ENCODE results near the gene PRDM2. TPM values are rescaled to one million over a fixed set of nuclear protein-coding genes. Genes with fewer than 3 reads are reported as not detected.

Gene PRDM2
- total RNA-seq, 1 donor from 2014 or later: 23.0 TPM

DNA sequence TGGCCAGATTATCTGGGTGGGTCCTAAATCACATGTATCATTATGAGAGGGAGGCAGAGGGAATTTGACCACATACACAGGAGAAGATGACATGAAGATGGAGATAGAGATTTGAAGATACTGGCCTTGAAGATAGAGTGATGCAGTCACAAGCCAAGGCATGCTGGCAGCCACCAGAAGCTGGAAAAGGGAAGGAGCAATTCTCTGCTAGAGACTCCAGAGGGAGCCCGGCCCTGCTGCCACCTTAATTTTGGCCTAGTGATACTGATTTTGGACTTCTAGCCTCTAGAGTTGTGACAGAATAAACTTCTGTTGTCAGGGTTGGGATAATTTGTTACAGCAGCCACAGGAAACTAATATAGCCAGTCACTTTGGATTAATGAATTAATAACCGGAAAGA, 2.2 kb upstream of the PRDM2 start:
- H3K27me3 ChIP-seq (ENCODE audit: control insufficient read depth in 3 of 3, insufficient read depth in 3 of 3, low read length in 3 of 3): peaks cover 3 to 22% (median 4%) of the 10 kb centered on the region in 3 donors
- peak overlapping the region in 1 of 3 donors; percentile 9 for H3K4me3 ChIP-seq (ENCODE audit: low read length in 3 of 3)
- peaks cover 4 to 8% (median 5%) of the 10 kb centered on the region in 3 donors for H3K4me1 ChIP-seq (ENCODE audit: control insufficient read depth in 3 of 3, insufficient read depth in 3 of 3, low read length in 3 of 3)
- H3K9me3 ChIP-seq (ENCODE audit: control insufficient read depth in 3 of 3, low read length in 3 of 3): peaks cover 0 to 5% (median 5%) of the 10 kb centered on the region in 3 donors
- H3K36me3 ChIP-seq (ENCODE audit: control insufficient read depth in 3 of 3, insufficient read depth in 3 of 3, low read length in 3 of 3): no peaks in the 10 kb centered on the region
- no peak overlapping the region for H3K9ac ChIP-seq (ENCODE audit: low read depth in 1 of 3, low read length in 3 of 3)
- no peak overlapping the region for H3K27ac ChIP-seq (ENCODE audit: low read depth, low read length)

DNA sequence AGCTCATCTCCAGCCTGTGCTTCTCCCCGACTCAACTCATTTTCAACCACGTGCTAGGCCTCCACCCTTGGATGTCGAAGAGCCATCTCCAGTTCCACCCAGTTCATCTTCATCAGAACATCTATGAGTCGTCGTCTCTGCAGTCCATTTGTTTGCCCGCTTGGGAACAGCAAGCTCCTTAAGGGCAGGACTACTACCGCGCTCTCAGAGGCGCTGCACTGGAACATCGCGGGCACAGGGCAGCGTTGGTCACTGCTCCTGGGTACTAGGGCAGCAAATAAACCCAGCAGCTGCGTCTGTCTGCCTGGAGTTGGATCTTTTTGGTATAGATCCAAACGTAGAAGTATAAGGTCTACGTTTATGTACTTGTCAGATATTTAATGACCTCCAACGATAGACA, 478 bp upstream of the PRDM2 start:
- Histone ChIP-seq H3K4me3 (ENCODE audit: low read length in 3 of 3) (peak overlapping the region; percentile 71 to 83 (median 78)), H3K9ac (ENCODE audit: low read depth in 1 of 3, low read length in 3 of 3) (peak overlapping the region; percentile 74 to 81 (median 77)), H3K27ac (ENCODE audit: low read depth, low read length) (peak overlapping the region; percentile 84), H3K36me3 (ENCODE audit: control insufficient read depth in 3 of 3, insufficient read depth in 3 of 3, low read length in 3 of 3) (no peaks in the 10 kb centered on the region), H3K27me3 (ENCODE audit: control insufficient read depth in 3 of 3, insufficient read depth in 3 of 3, low read length in 3 of 3) (peaks cover 0 to 19% (median 3%) of the 10 kb centered on the region in 3 donors), H3K4me1 (ENCODE audit: control insufficient read depth in 3 of 3, insufficient read depth in 3 of 3, low read length in 3 of 3) (peaks cover 4 to 8% (median 5%) of the 10 kb centered on the region in 3 donors), H3K9me3 (ENCODE audit: control insufficient read depth in 3 of 3, low read length in 3 of 3) (peaks cover 0 to 5% (median 5%) of the 10 kb centered on the region in 3 donors)

DNA sequence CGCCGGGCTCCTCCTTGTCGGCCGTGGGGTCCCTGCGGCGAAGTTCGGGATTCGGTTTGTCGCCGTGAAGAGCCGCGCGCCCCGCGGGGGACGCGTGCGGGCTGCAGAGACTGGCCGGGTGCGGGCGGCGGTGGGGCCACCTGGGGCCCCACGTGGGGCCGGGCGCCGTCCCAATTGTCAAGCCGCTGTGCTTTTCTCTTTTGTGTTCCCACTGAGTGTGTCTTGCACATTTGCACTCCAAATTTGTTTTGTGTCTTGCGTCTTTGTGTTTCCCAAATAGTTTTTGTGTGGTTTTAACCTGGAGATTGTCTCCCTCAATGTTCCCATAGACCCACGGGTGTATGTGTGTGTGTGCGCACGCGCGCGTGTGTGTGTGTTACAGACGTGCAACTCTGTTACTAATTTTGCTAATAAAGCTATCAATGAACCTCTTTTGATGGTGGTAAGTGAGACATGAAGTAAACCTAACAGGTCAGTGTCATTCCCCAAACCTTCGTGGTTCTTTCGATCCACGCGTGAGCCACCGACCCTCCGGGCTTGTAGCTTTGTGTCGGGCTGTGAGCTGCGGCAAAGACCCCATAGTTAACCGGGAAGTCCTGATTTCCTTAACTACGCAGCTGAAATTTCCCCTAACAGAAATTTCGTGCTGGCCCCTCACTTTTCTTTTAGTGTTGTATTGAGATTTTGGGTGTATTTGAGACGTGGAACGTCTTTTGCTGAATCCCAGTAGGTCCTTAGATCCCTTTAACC, 708 bp downstream of the PRDM2 start:
- Histone ChIP-seq H3K4me3 (ENCODE audit: low read length in 3 of 3) (peak overlapping the region; percentile 71 to 78 (median 75)), H3K9ac (ENCODE audit: low read depth in 1 of 3, low read length in 3 of 3) (peak overlapping the region; percentile 52 to 81 (median 62)), H3K27ac (ENCODE audit: low read depth, low read length) (peak overlapping the region; percentile 42), H3K4me1 (ENCODE audit: control insufficient read depth in 3 of 3, insufficient read depth in 3 of 3, low read length in 3 of 3) (peaks cover 4 to 8% (median 5%) of the 10 kb centered on the region in 3 donors), H3K9me3 (ENCODE audit: control insufficient read depth in 3 of 3, low read length in 3 of 3) (peaks cover 0 to 5% (median 5%) of the 10 kb centered on the region in 3 donors), H3K27me3 (ENCODE audit: control insufficient read depth in 3 of 3, insufficient read depth in 3 of 3, low read length in 3 of 3) (peaks cover 0 to 11% (median 0%) of the 10 kb centered on the region in 3 donors), H3K36me3 (ENCODE audit: control insufficient read depth in 3 of 3, insufficient read depth in 3 of 3, low read length in 3 of 3) (no peaks in the 10 kb centered on the region)

DNA sequence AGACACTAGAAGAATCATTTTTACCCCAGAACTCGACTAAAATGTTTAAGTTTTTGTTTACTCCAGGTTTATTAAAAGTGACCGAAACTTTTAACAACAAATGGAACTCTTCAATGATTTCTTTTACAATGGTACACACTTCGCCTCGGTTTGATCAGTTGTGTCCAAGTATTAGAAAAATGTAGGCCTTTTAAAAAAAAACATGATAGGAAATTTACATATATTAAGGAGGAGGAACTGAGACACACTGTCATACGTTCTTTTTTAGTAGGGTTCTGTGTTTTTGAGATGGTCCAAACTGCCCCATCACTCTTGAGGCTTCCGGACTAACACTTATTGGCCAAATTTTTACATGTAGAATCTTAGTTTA, 1.3 kb downstream of the PRDM2 start:
- peaks cover 4 to 8% (median 5%) of the 10 kb centered on the region in 3 donors for H3K4me1 ChIP-seq (ENCODE audit: control insufficient read depth in 3 of 3, insufficient read depth in 3 of 3, low read length in 3 of 3)
- peak overlapping the region in 1 of 3 donors; percentile 52 for H3K9ac ChIP-seq (ENCODE audit: low read depth in 1 of 3, low read length in 3 of 3)
- peaks cover 0 to 5% (median 5%) of the 10 kb centered on the region in 3 donors for H3K9me3 ChIP-seq (ENCODE audit: control insufficient read depth in 3 of 3, low read length in 3 of 3)
- no peaks in the 10 kb centered on the region for H3K36me3 ChIP-seq (ENCODE audit: control insufficient read depth in 3 of 3, insufficient read depth in 3 of 3, low read length in 3 of 3)
- H3K27me3 ChIP-seq (ENCODE audit: control insufficient read depth in 3 of 3, insufficient read depth in 3 of 3, low read length in 3 of 3): peaks cover 0 to 7% (median 0%) of the 10 kb centered on the region in 3 donors
- peak overlapping the region in 1 of 3 donors; percentile 75 for H3K4me3 ChIP-seq (ENCODE audit: low read length in 3 of 3)
- peak overlapping the region; percentile 42 for H3K27ac ChIP-seq (ENCODE audit: low read depth, low read length)

DNA sequence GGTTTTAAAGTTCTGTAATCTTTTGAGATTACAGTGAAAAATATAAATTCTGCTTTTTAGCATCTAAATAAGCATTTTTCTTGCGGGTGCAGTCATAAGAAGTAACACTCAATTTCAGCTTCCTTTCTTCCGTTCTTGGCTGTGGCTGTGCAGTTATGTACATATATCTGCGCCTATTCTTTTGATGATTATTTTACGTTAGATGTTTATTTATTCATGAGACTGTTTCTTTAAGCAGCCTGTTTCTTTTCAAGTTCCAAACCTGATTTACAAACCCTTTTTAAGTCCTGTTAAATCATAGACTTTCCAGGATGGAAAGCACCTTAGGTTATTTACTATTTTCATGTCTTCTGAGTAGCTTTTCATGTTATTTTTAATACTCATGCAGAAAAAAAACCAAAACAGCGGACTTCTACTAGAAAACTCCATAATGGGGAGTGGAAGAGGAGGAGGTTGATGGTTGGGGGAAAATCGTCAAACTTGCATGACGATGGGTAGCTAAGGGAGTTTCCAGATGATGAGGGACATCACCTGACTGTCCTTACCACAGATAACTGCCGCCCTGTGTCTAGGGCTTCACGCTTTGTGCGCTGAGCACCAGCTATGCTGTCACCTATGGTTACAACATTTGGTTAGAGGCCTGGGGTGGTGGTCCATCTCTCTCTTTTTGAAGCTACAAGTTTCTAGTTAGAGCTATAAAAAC, 2.6 kb downstream of the PRDM2 start:
- H3K9ac ChIP-seq (ENCODE audit: low read depth in 1 of 3, low read length in 3 of 3): no peak overlapping the region
- peaks cover 4 to 8% (median 6%) of the 10 kb centered on the region in 3 donors for H3K4me1 ChIP-seq (ENCODE audit: control insufficient read depth in 3 of 3, insufficient read depth in 3 of 3, low read length in 3 of 3)
- H3K27ac ChIP-seq (ENCODE audit: low read depth, low read length): no peak overlapping the region
- peaks cover 0 to 5% (median 3%) of the 10 kb centered on the region in 3 donors for H3K9me3 ChIP-seq (ENCODE audit: control insufficient read depth in 3 of 3, low read length in 3 of 3)
- H3K4me3 ChIP-seq (ENCODE audit: low read length in 3 of 3): no peak overlapping the region
- H3K27me3 ChIP-seq (ENCODE audit: control insufficient read depth in 3 of 3, insufficient read depth in 3 of 3, low read length in 3 of 3): peaks cover 0 to 3% (median 0%) of the 10 kb centered on the region in 3 donors
- no peaks in the 10 kb centered on the region for H3K36me3 ChIP-seq (ENCODE audit: control insufficient read depth in 3 of 3, insufficient read depth in 3 of 3, low read length in 3 of 3)

DNA sequence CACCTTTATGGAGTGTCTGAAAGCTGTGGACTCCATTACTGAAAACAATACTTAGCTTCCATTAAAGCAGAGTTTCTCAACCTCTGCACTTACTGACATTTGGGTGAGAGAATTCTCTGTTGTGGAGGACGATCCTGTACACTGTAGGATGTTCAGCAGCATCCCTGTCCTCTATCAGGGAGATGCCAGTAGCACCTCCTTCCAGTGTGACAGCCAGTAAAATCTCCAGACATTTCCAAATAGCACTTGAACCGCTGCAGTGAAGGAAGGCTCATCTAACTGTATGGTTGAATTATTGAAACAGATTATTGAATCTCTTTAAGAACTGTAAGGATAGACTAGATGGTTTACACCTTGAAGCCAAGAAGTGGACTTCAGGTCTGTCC, 3.1 kb downstream of the PRDM2 start:
- Histone ChIP-seq H3K9me3 (ENCODE audit: control insufficient read depth in 3 of 3, low read length in 3 of 3) (peaks cover 0 to 3% (median 0%) of the 10 kb centered on the region in 3 donors), H3K27me3 (ENCODE audit: control insufficient read depth in 3 of 3, insufficient read depth in 3 of 3, low read length in 3 of 3) (peaks cover 0 to 3% (median 0%) of the 10 kb centered on the region in 3 donors), H3K36me3 (ENCODE audit: control insufficient read depth in 3 of 3, insufficient read depth in 3 of 3, low read length in 3 of 3) (no peaks in the 10 kb centered on the region), H3K4me3 (ENCODE audit: low read length in 3 of 3) (no peak overlapping the region), H3K9ac (ENCODE audit: low read depth in 1 of 3, low read length in 3 of 3) (no peak overlapping the region), H3K27ac (ENCODE audit: low read depth, low read length) (no peak overlapping the region), H3K4me1 (ENCODE audit: control insufficient read depth in 3 of 3, insufficient read depth in 3 of 3, low read length in 3 of 3) (peaks cover 4 to 8% (median 6%) of the 10 kb centered on the region in 3 donors)

DNA sequence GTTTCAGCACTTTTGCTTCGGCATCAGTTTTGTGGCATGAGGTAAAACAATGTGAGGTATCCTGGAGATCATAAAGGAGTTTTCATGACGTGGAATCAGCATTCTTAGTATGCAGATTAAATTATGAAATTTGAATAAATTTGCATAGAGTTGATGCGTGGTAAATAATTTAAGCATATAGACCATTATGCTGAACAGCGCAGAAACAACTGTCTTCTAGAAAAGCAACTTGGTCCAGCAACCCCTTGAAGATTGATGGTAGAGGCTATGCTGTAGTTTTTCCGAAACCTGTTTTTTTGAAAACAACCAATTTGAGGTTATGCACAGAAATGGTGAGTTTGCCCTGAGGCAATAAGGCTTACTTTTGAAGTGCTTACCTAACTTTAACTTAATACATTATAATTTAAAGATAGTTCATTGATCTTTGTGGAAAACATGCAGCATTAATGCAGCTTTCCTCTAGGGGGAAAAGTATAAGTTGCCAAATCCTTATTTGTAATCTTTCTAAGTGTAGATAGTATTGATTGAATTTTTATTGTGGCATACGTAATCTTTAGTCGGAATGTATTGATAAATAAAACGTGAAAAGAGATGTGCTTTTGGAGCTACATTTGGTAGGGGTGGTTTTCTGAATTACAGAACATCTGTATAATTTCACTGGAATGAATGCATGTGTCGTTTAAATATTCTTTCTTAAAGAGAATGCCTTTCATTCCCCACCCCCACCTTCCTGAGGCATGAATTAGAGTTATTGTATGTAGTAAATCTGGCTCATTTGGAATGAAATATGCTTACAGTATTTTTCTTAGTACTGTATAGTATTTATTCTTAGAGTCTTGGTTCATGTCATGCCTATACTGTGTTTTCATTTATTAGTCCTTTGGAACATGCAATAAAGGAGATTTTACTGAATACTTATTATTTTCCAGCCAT, 3.8 kb downstream of the PRDM2 start:
- no peak overlapping the region for H3K4me3 ChIP-seq (ENCODE audit: low read length in 3 of 3)
- peaks cover 4 to 8% (median 6%) of the 10 kb centered on the region in 3 donors for H3K4me1 ChIP-seq (ENCODE audit: control insufficient read depth in 3 of 3, insufficient read depth in 3 of 3, low read length in 3 of 3)
- H3K9ac ChIP-seq (ENCODE audit: low read depth in 1 of 3, low read length in 3 of 3): no peak overlapping the region
- no peaks in the 10 kb centered on the region for H3K36me3 ChIP-seq (ENCODE audit: control insufficient read depth in 3 of 3, insufficient read depth in 3 of 3, low read length in 3 of 3)
- peaks cover 0 to 3% (median 0%) of the 10 kb centered on the region in 3 donors for H3K27me3 ChIP-seq (ENCODE audit: control insufficient read depth in 3 of 3, insufficient read depth in 3 of 3, low read length in 3 of 3)
- peaks cover 0 to 3% (median 0%) of the 10 kb centered on the region in 3 donors for H3K9me3 ChIP-seq (ENCODE audit: control insufficient read depth in 3 of 3, low read length in 3 of 3)
- H3K27ac ChIP-seq (ENCODE audit: low read depth, low read length): no peak overlapping the region

DNA sequence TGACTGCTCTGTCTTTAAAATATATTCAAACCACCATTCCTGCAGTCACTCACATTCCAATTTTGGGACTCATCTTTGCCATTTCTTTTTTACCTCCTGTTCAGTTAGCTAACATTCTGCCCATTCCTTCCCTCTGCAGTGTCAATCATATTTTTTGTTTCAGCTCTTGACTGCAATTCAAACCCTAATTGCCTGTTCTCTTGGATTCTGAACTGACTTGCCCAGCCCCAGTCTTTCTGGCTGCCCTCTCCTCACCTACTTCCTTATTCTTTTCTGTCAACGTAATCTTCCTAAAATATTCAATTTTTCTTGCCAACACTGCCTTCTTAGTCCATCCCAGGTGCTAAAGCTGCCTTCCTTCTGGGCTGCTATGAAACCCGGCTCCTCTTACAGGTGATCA, 6.1 kb downstream of the PRDM2 start:
- Histone ChIP-seq H3K27me3 (ENCODE audit: control insufficient read depth in 3 of 3, insufficient read depth in 3 of 3, low read length in 3 of 3) (no peaks in the 10 kb centered on the region), H3K9ac (ENCODE audit: low read depth in 1 of 3, low read length in 3 of 3) (no peak overlapping the region), H3K9me3 (ENCODE audit: control insufficient read depth in 3 of 3, low read length in 3 of 3) (no peaks in the 10 kb centered on the region), H3K4me3 (ENCODE audit: low read length in 3 of 3) (no peak overlapping the region), H3K4me1 (ENCODE audit: control insufficient read depth in 3 of 3, insufficient read depth in 3 of 3, low read length in 3 of 3) (peaks cover 0 to 2% (median 0%) of the 10 kb centered on the region in 3 donors), H3K36me3 (ENCODE audit: control insufficient read depth in 3 of 3, insufficient read depth in 3 of 3, low read length in 3 of 3) (no peaks in the 10 kb centered on the region), H3K27ac (ENCODE audit: low read depth, low read length) (no peak overlapping the region)

DNA sequence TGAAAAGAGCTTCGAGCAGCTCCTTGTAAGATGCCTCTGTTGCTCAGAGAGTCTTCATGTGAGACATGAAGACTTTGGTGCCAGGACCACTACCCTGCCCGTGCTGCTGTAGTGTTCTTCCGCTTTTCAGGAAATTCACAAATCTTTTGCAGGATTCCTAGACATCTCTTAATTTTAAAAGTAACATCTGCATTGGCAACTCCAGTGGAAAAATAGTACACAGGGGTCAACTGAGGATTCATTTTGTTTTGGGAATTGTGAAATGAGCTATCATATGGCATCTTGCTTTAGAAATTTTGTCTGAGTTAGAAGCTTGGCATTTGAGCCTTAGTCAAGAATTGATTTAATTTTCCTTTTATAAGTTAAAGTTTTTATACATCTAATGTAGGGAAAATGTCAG, 7.2 kb downstream of the PRDM2 start:
- Histone ChIP-seq H3K4me3 (ENCODE audit: low read length in 3 of 3) (no peak overlapping the region), H3K27me3 (ENCODE audit: control insufficient read depth in 3 of 3, insufficient read depth in 3 of 3, low read length in 3 of 3) (no peaks in the 10 kb centered on the region), H3K36me3 (ENCODE audit: control insufficient read depth in 3 of 3, insufficient read depth in 3 of 3, low read length in 3 of 3) (no peaks in the 10 kb centered on the region), H3K9me3 (ENCODE audit: control insufficient read depth in 3 of 3, low read length in 3 of 3) (no peaks in the 10 kb centered on the region), H3K4me1 (ENCODE audit: control insufficient read depth in 3 of 3, insufficient read depth in 3 of 3, low read length in 3 of 3) (peaks cover 0 to 2% (median 0%) of the 10 kb centered on the region in 3 donors), H3K27ac (ENCODE audit: low read depth, low read length) (no peak overlapping the region), H3K9ac (ENCODE audit: low read depth in 1 of 3, low read length in 3 of 3) (no peak overlapping the region)

Measured in skeletal muscle tissue (tissue), 4 donors.